GM12874 (cell line): Measurements from ENCODE around the gene ARMC2.
A peak's percentile ranks its signal among the peaks of the same experiment; 100 is the strongest.

Experiments
- TF ChIP-seq, protein P1 (sequence below): IDR thresholded peaks from 2 replicates; pipeline ENCODE4 v1.5.1; 2011; ENCODE audit warnings: low read depth, mild to moderate bottlenecking, control low read depth, low read length, moderate library complexity; ENCODE audit not compliant: insufficient read depth

Gene ARMC2

DNA sequence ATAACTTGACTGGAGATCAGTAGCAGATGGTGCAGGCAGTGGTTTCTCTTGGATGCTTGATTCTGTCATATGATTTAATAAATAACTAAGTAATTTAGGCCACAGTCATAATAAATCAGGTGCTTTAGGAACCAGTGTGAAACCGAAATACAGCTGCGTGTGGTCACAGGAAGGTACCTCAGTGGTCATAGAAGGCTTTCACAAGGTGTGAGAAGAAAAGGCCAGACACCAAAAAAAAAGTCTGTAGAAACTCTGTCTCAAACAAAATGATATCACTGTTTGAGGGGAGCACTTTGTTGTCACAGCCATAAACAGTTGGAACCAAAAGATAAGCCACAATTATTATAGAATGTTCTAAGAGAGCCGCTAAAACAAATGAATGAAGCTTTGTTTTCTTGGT, 56.5 kb downstream of the ARMC2 start:
- TF ChIP-seq, protein P1, sequence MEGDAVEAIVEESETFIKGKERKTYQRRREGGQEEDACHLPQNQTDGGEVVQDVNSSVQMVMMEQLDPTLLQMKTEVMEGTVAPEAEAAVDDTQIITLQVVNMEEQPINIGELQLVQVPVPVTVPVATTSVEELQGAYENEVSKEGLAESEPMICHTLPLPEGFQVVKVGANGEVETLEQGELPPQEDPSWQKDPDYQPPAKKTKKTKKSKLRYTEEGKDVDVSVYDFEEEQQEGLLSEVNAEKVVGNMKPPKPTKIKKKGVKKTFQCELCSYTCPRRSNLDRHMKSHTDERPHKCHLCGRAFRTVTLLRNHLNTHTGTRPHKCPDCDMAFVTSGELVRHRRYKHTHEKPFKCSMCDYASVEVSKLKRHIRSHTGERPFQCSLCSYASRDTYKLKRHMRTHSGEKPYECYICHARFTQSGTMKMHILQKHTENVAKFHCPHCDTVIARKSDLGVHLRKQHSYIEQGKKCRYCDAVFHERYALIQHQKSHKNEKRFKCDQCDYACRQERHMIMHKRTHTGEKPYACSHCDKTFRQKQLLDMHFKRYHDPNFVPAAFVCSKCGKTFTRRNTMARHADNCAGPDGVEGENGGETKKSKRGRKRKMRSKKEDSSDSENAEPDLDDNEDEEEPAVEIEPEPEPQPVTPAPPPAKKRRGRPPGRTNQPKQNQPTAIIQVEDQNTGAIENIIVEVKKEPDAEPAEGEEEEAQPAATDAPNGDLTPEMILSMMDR: no peak

- TF ChIP-seq, protein P1: peak; percentile 67
Measured at GRCh38 chr6:108914235-108915022, 66.2 kb downstream of the ARMC2 start.

- TF ChIP-seq, protein P1: no peak
Measured at GRCh38 chr6:108915258-108915657, 67.0 kb downstream of the ARMC2 start.

DNA sequence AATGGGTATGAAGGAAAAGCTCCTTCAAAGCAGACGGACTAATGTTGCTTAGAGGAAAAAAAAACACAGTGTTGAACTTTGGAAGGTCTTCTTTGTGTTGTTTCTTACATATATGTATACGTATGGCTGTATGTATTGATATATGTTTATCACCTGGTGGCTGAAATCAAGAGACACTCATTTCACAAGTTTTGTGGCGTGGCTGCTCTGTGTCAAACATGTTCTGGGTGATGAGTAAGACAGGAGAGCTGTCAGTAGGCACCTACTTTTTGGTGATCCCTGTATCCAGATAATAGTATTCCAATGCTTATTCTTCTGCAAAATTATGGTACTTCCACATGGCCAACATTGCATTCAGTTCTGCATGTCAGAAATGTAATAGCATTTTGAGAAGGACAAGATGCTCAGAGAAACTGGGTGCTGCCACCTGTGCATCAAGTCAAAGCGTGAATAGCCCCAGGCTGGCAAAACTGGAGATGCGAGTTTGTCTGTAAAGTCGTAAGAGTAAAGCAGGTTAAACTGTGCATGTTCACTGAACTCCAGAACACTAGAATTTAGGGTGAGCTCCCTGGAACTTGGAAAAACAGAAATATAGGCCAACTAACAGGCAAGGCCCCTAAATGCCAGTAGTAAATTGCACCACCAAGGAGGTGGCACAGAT, 67.9 kb downstream of the ARMC2 start:
- TF ChIP-seq, protein P1: no peak

- TF ChIP-seq, protein P1: no peak
Measured at GRCh38 chr6:108920751-108921150, 72.5 kb downstream of the ARMC2 start.

DNA sequence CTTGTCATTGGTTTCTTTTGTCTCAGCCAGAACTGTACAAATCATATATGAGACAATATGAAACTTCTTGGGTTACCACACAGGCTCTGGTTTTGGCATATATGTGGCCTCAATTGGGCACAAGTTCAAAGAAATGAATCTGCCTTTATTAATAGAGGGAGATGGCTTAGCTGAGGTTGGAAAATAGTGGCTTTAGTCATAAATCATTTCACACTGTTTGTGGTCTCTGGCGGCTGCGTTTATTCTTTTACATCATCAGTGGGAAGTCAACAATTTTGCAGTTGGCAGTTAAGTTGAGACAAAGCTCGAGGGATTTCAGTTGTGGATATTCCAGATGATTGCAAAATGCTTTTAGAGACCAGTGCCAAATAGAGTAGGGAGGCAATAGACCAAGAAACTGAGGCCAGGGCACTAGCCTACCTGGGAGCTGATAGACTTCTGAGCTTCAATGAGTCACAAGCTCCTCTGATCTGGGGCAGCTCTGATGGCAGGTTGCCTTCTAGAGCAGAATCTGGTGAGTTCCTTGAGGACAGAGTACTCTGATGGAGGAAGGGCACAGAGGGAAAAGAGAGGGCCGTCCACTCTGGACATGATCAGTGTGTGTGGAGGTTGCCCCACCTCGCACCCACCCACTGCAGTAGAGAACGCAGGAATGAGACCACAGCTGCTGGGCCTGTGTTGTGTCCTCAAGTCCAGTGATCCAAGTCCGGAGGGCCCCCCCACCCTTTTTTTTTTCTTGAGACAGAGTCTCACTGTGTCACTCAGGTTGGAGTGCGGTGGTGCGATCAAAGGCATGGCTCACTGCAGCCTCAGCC, 73.5 kb downstream of the ARMC2 start:
- TF ChIP-seq, protein P1: no peak

DNA sequence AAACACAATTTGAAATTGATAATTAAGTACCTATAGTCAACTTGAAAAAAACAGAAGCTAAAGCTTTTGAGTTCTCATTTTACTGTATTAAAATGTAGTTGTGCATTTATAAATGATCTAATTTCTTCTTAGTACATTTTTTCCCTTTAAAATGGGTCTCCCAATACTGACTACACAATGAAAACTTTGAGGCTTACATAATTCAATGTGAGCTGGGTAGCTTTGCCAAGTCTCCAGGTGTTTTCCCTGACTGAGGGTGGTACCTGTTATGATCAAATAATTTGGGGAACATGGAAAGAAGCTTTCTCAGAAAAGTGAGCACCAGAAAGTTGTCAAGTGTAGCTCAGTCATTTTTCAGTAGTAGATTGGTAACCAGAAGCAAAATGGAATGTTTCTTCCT, 74.3 kb downstream of the ARMC2 start:
- TF ChIP-seq, protein P1: no peak
